Spleen (tissue), 11 donors: Measurements from ENCODE around the gene ALDOA. TPM values are rescaled to one million over a fixed set of nuclear protein-coding genes. Genes with fewer than 3 reads are reported as not detected.

Experiments
- DNase-seq: peaks from one replicate; pipeline ENCODE4 v3.0.0-alpha.2; 2020
- H3K27ac ChIP-seq, 8 donors: fragments of 200-600 bp; sonication (generic) in 7 of 8; 1 replicate in 4 of 8; 2 replicates in 4 of 8; pipeline versions ENCODE4 v1.5.0 to v1.8.0; 2016 to 2021; ENCODE audit warnings: inconsistent platforms in 4 of 8, mild to moderate bottlenecking in 4 of 8, moderate library complexity in 1 of 8
- H3K27me3 ChIP-seq, 7 donors: fragments of 200-600 bp; sonication (generic) in 6 of 7; replicated peaks in 1 of 7; 1 replicate in 4 of 7; 2 replicates in 3 of 7; pipeline versions ENCODE4 v1.5.0 to v1.8.0; 2016 to 2021; ENCODE audit warnings: inconsistent platforms in 3 of 7, mild to moderate bottlenecking in 1 of 7
- H3K36me3 ChIP-seq, 6 donors: fragments of 200-600 bp; sonication (generic) in 5 of 6; 1 replicate in 4 of 6; 2 replicates in 2 of 6; pipeline versions ENCODE4 v1.5.0 to v1.8.0; 2016 to 2021; ENCODE audit warnings: inconsistent platforms in 2 of 6
- H3K4me1 ChIP-seq, 6 donors: fragments of 200-600 bp; sonication (generic) in 5 of 6; 1 replicate in 3 of 6; 2 replicates in 3 of 6; pipeline versions ENCODE4 v1.5.0 to v1.8.0; 2016 to 2021; ENCODE audit warnings: inconsistent platforms in 3 of 6
- H3K4me3 ChIP-seq, 8 donors: fragments of 200-600 bp; sonication (generic) in 7 of 8; 1 replicate in 4 of 8; 2 replicates in 4 of 8; pipeline versions ENCODE4 v1.5.0 to v1.8.0; 2016 to 2021; ENCODE audit warnings: inconsistent platforms in 4 of 8, mild to moderate bottlenecking in 4 of 8, moderate library complexity in 2 of 8
- H3K9me3 ChIP-seq, 8 donors: fragments of 200-600 bp; sonication (generic) in 7 of 8; 1 replicate in 4 of 8; 2 replicates in 4 of 8; pipeline versions ENCODE4 v1.5.0 to v1.8.0; 2016 to 2021; ENCODE audit warnings: inconsistent platforms in 4 of 8
- CTCF ChIP-seq, 11 experiments: fragments of 200-600 bp in 7 of 11; fragments of 450-650 bp in 4 of 11; sonication (generic) in 4 of 11; IDR thresholded peaks in 8 of 11; conservative IDR thresholded peaks in 3 of 11; 1 replicate in 7 of 11; 2 replicates in 4 of 11; pipeline versions ENCODE4 v1.4.0 to v1.8.0; 2016 to 2021; ENCODE audit warnings: antibody characterized with exemption in 11 of 11, inconsistent platforms in 4 of 11, mild to moderate bottlenecking in 1 of 11
- POLR2A ChIP-seq, 3 donors: fragments of 450-650 bp; IDR thresholded peaks; one replicate each; pipeline ENCODE4 v1.5.1; 2017; ENCODE audit warnings: antibody characterized with exemption in 3 of 3, mild to moderate bottlenecking in 1 of 3
- POLR2AphosphoS5 ChIP-seq, 3 donors: sonication (generic); formaldehyde crosslinking; IDR thresholded peaks; one replicate each; pipeline ENCODE4 v1.5.1; 2017; ENCODE audit warnings: antibody characterized with exemption in 3 of 3
- WGBS, 5 donors: extraction: QIAGEN DNeasy Blood & Tissue Kit in 3 of 5; methylation state at CpG; one replicate each; pipeline versions ENCODE4 v1.1.5 to v1.1.7; 2013 to 2018; 5-methylcytosine and 5-hydroxymethylcytosine counted together
- intact Hi-C: fragments of 100-400 bp; cut with DNase I; formaldehyde crosslinking; loops from one replicate; pipeline ENCODE4 v1.15.0; 2023; ENCODE audit warnings: low total_unique reads
- polyA plus RNA-seq, 3 donors: library from polyadenylated mRNA; stranded (reverse); fragments of 200-250 nt; gene quantifications; one replicate each; pipeline ENCODE4 v1.2.1, GENCODE V29; 2013
- total RNA-seq, 7 donors: library from RNA; depleted of rRNA in 3 of 7; stranded (reverse); fragments of >200 nt in 3 of 7; fragmentation: NEBNext Ultra II Directional in 4 of 7; extraction: Animal tissue kit (Norgen Biotek cat#: 25700) in 4 of 7; gene quantifications; one replicate each; pipeline versions ENCODE4 v1.1.0 to v1.2.1, GENCODE V29; 2016 to 2021
- donor health status: healthy with polysubstance abuse.
- donor health status: DM: no; HTN: no; CAD: no; lungs with moderate emphysema.
- donor health status: DM: no; HTN: no; CAD: no.
- donor health status: Bipolar disorder and iron deficiency.
- donor health status: healthy.
- donor health status: DM: no; HTN: no; CAD: no.
- donor health status: DM: yes; HTN: yes; CAD: no.

ALDOA gene
- total and polyA plus RNA-seq, 10 donors, result 424 to 880 (median 598) TPM

- 17 to 31% (median 20%) methylated on average over 12 to 18 of the region's 18 CpGs for WGBS, 5 donors
- Histone ChIP-seq H3K27me3 (peaks cover 7 to 98% (median 52%) of the 10 kb centered on the region in 7 donors), H3K27ac (no peak overlapping the region), H3K4me1 (peaks cover 0 to 21% (median 12%) of the 10 kb centered on the region in 6 donors), H3K36me3 (no peaks in the 10 kb centered on the region), H3K4me3 (no peak overlapping the region), H3K9me3 (no peaks in the 10 kb centered on the region)
- no peak for DNase-seq
- intact Hi-C loops, result no loop called here
- no peak for TF ChIP-seq CTCF (IDR thresholded peaks at IDR 0.05 in 8 of 11, conservative IDR thresholded peaks at IDR 0.05 in 3 of 11)
- TF ChIP-seq POLR2A (IDR thresholded peaks at IDR 0.05), result no peak
- TF ChIP-seq POLR2AphosphoS5 (IDR thresholded peaks at IDR 0.05), result no peak
Observed at GRCh38 chr16:30028438-30029076, 37.0 kb upstream of the ALDOA start.

GRCh38 chr16:30030011-30030685 is 35.4 kb upstream of the ALDOA start:
- Histone ChIP-seq H3K4me1 (peaks cover 0 to 21% (median 12%) of the 10 kb centered on the region in 6 donors), H3K36me3 (no peaks in the 10 kb centered on the region), H3K4me3 (no peak overlapping the region), H3K27me3 (peaks cover 7 to 100% (median 58%) of the 10 kb centered on the region in 7 donors), H3K27ac (no peak overlapping the region), H3K9me3 (no peaks in the 10 kb centered on the region)
- no peak for DNase-seq
- 22 to 26% (median 25%) methylated on average over 23 of the region's 23 CpGs for WGBS, 5 donors
- no peak for TF ChIP-seq POLR2AphosphoS5 (IDR thresholded peaks at IDR 0.05)
- TF ChIP-seq CTCF (IDR thresholded peaks at IDR 0.05 in 8 of 11, conservative IDR thresholded peaks at IDR 0.05 in 3 of 11), result no peak
- no peak for TF ChIP-seq POLR2A (IDR thresholded peaks at IDR 0.05)
- intact Hi-C loops, result no loop called here

GRCh38 chr16:30030841-30031413 is 34.6 kb upstream of the ALDOA start, which contains the start of gene TLCD3B:
Gene TLCD3B, minus strand, starts transcription at chr16:30031271. Its CDS starts 744 bp downstream, at chr16:30030527.
- H3K27ac ChIP-seq, result no peak within 1 kb of the TSS
- H3K4me1 ChIP-seq, result peaks cover 0 to 21% (median 12%) of the 10 kb centered on the region in 6 donors
- H3K4me3 ChIP-seq, result peak within 1 kb of the TSS in 1 of 8 donors; percentile 40
- H3K27me3 ChIP-seq, result peaks cover 7 to 100% (median 58%) of the 10 kb centered on the region in 7 donors
- intact Hi-C loops, result no loop called here
- H3K9me3 ChIP-seq, result no peaks in the 10 kb centered on the region
- TF ChIP-seq CTCF (IDR thresholded peaks at IDR 0.05 in 8 of 11, conservative IDR thresholded peaks at IDR 0.05 in 3 of 11) (no peak), POLR2AphosphoS5 (IDR thresholded peaks at IDR 0.05) (no peak), POLR2A (IDR thresholded peaks at IDR 0.05) (no peak)
- no peak for DNase-seq
- H3K36me3 ChIP-seq, result no peaks in the 10 kb centered on the region
- WGBS, 5 donors, result 1 to 4% (median 2%) methylated on average over 15 to 27 of the region's 27 CpGs

- Histone ChIP-seq H3K4me3 (peak overlapping the region in 1 of 8 donors; percentile 40), H3K27ac (no peak overlapping the region), H3K36me3 (no peaks in the 10 kb centered on the region), H3K9me3 (no peaks in the 10 kb centered on the region), H3K27me3 (peaks cover 7 to 100% (median 58%) of the 10 kb centered on the region in 7 donors), H3K4me1 (peaks cover 0 to 21% (median 12%) of the 10 kb centered on the region in 6 donors)
- intact Hi-C loops, result no loop called here
- TF ChIP-seq CTCF (IDR thresholded peaks at IDR 0.05 in 8 of 11, conservative IDR thresholded peaks at IDR 0.05 in 3 of 11), result no peak
- TF ChIP-seq POLR2A (IDR thresholded peaks at IDR 0.05), result no peak
- no peak for TF ChIP-seq POLR2AphosphoS5 (IDR thresholded peaks at IDR 0.05)
- DNase-seq, result no peak
- WGBS, 5 donors, result 16 to 25% (median 21%) methylated on average over 8 to 11 of the region's 11 CpGs
Observed at GRCh38 chr16:30031477-30031918, 34.1 kb upstream of the ALDOA start.
